ENCODE results near the gene TRIM56. TPM values are rescaled to one million over a fixed set of nuclear protein-coding genes. Genes with fewer than 3 reads are reported as not detected.
"Not testable (repeated sequence)": the region's sequence is repeated elsewhere in the genome, so short reads cannot be mapped to it uniquely, and the experiment has no call there.

Gene TRIM56
- total RNA-seq, 1 donor = 10.4 TPM

DNA sequence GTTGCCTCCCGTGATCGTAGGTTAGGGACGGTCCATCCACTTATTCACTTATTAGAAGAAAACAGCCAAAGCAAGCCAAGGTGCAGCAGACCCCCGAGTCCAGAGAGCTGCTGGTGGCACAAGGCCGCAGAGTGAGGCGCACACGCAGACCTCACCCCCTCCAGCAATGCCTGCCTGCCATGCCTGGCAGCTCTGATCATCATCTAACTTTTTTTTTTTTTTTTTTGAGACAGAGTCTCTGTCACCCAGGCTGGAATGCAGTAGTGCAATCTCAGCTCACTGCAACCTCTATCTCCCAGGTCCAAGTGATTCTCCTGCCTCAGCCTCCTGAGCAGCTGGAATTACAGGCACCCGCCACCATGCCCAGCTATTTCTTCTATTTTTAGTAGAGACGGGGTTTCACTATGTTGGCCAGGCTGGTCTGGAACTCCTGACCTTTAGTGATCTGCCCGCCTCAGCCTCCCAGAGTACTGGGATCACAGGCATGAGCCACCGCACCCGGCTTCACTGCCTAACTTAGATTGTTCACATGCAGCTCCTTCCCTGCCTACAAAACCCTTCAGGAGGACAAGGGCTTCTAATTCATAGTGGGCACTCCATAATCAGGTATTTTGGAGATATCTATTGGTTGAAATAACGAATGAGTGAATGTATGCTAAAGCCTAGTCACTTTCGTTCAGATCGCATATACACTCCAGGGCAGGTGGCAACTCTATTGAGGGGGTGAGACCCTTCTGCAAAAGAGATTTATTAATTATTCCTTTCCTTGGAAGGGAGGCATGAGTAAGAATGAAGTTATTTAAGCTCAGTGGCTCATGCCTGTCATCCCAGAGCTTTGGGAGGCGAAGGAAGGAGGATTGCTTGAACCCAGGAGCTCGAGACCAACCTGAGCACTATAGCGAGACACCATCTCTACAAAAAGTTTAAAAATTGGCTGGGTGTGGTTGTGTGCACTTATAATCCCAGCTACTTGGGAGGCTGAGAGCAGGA, 15.9 kb downstream of the TRIM56 start:
- H3K4me1 ChIP-seq (ENCODE audit: insufficient read depth, low read length) = peaks cover 12% of the 10 kb centered on the region
- H3K9me3 ChIP-seq (ENCODE audit: low read depth, low read length) = no peaks in the 10 kb centered on the region
- H3K4me3 ChIP-seq (ENCODE audit: low read length) = no peak overlapping the region
- peaks cover 9% of the 10 kb centered on the region for H3K27me3 ChIP-seq (ENCODE audit: insufficient read depth, low read length)

DNA sequence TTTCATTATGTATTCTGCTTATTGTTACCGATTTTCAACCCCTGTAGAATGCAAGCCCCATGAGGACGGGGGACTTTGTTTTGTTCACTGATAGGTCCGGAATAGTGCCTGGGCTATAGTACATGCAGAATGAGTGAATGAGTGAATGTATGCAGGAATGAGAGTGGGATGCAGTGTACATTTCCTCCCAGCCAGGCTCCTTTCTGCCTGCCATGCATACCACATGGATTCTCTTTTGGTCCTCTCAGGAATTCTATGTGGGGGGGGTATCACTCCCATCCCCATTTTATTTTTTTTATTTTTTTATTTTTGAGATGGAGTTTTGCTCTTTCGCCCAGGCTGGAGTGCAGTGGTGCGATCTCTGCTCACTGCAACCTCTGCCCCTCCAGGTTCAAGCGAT, 16.7 kb downstream of the TRIM56 start:
- H3K4me1 ChIP-seq (ENCODE audit: insufficient read depth, low read length) = peaks cover 15% of the 10 kb centered on the region
- H3K4me3 ChIP-seq (ENCODE audit: low read length) = no peak overlapping the region
- H3K27me3 ChIP-seq (ENCODE audit: insufficient read depth, low read length) = peaks cover 9% of the 10 kb centered on the region
- no peaks in the 10 kb centered on the region for H3K9me3 ChIP-seq (ENCODE audit: low read depth, low read length)

DNA sequence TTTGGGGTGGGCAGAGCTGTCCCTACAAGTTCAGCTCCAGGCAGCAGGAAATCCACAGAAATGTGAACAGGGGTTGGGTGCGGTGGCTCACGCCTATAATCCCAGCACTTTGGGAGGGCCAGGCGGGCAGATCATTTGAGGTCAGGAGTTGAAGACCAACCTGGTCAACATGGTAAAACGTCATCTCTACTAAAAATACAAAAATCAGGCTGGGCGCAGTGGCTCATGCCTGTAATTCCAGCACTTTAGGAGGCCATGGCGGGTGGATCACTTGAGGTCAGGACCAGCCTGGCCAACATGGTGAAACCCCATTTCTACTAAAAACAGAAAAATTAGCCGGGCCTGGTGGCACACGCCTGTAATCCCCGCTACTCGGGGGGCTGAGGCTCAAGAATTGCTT, 18.4 kb downstream of the TRIM56 start:
- H3K9me3 ChIP-seq (ENCODE audit: low read depth, low read length); H3K27me3 ChIP-seq (ENCODE audit: insufficient read depth, low read length); H3K4me3 ChIP-seq (ENCODE audit: low read length): not testable (repeated sequence)
- H3K4me1 ChIP-seq (ENCODE audit: insufficient read depth, low read length) = peaks cover 26% of the 10 kb centered on the region

DNA sequence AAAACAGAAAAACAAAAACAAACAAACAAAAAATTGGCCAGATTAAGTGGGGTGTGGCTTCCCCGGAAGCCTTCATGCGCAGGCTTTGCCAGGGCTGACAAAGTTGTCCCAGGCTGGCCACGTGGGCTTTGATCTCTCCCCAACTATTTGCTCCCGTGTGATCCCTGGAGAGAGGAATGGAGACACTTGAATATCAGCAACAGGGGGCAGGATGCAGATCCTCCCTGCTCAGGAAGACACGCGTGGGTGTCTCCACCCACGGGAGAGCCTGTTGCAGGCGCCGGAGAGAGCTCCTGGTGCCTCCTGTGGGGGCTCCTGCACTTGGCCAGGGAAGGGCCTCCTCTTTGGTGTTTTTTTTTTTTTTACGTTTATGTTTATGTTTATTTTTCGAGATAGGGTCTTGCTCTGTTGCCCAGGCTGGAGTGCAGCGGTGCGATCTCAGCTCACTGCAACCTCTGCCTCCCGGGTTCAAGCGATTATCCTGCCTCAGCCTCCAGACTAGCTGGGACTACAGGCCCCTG, 19.0 kb downstream of the TRIM56 start:
- H3K27me3 ChIP-seq (ENCODE audit: insufficient read depth, low read length) = peaks cover 9% of the 10 kb centered on the region
- H3K9me3 ChIP-seq (ENCODE audit: low read depth, low read length) = no peaks in the 10 kb centered on the region
- H3K4me1 ChIP-seq (ENCODE audit: insufficient read depth, low read length) = peaks cover 26% of the 10 kb centered on the region
- no peak overlapping the region for H3K4me3 ChIP-seq (ENCODE audit: low read length)

- Histone ChIP-seq H3K27me3 (ENCODE audit: insufficient read depth, low read length) (peaks cover 9% of the 10 kb centered on the region), H3K4me3 (ENCODE audit: low read length) (no peak overlapping the region), H3K4me1 (ENCODE audit: insufficient read depth, low read length) (peaks cover 21% of the 10 kb centered on the region), H3K9me3 (ENCODE audit: low read depth, low read length) (no peaks in the 10 kb centered on the region)
Observed at GRCh38 chr7:101104799-101105198, 19.5 kb downstream of the TRIM56 start.

GRCh38 chr7:101105248-101105647, 20.0 kb downstream of the TRIM56 start:
- H3K27me3 ChIP-seq (ENCODE audit: insufficient read depth, low read length); H3K9me3 ChIP-seq (ENCODE audit: low read depth, low read length); H3K4me3 ChIP-seq (ENCODE audit: low read length): not testable (repeated sequence)
- H3K4me1 ChIP-seq (ENCODE audit: insufficient read depth, low read length) = peaks cover 17% of the 10 kb centered on the region

GRCh38 chr7:101106386-101106785, 21.1 kb downstream of the TRIM56 start:
- H3K9me3 ChIP-seq (ENCODE audit: low read depth, low read length) = no peaks in the 10 kb centered on the region
- peaks cover 14% of the 10 kb centered on the region for H3K4me1 ChIP-seq (ENCODE audit: insufficient read depth, low read length)
- no peak overlapping the region for H3K4me3 ChIP-seq (ENCODE audit: low read length)
- peaks cover 4% of the 10 kb centered on the region for H3K27me3 ChIP-seq (ENCODE audit: insufficient read depth, low read length)

- Histone ChIP-seq H3K27me3 (ENCODE audit: insufficient read depth, low read length) (no peaks in the 10 kb centered on the region), H3K4me3 (ENCODE audit: low read length) (no peak overlapping the region), H3K4me1 (ENCODE audit: insufficient read depth, low read length) (peaks cover 14% of the 10 kb centered on the region), H3K9me3 (ENCODE audit: low read depth, low read length) (no peaks in the 10 kb centered on the region)
Observed at GRCh38 chr7:101108330-101108857, 23.1 kb downstream of the TRIM56 start.

DNA sequence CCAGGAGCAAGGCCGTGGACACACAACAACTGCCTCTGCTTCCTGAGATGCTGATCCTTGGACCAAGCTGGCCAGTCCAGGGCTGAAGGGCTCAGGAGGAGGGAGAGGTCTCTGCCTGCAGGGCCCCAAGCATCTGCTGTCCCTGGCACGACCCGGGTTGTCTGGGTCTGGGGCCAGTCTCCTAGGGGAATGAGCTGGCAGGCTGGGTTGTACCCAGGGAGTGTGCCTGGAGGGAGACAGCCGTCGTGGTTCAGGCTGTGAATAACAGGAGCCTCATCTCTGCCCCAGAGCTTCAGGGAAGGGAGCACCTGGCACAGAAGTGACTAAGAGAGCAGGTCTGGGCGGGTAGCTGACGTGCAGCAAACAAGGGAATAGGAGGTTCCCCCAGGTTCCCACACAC, 23.7 kb downstream of the TRIM56 start:
- Histone ChIP-seq H3K4me1 (ENCODE audit: insufficient read depth, low read length) (peaks cover 14% of the 10 kb centered on the region), H3K4me3 (ENCODE audit: low read length) (no peak overlapping the region), H3K27me3 (ENCODE audit: insufficient read depth, low read length) (no peaks in the 10 kb centered on the region), H3K9me3 (ENCODE audit: low read depth, low read length) (no peaks in the 10 kb centered on the region)

DNA sequence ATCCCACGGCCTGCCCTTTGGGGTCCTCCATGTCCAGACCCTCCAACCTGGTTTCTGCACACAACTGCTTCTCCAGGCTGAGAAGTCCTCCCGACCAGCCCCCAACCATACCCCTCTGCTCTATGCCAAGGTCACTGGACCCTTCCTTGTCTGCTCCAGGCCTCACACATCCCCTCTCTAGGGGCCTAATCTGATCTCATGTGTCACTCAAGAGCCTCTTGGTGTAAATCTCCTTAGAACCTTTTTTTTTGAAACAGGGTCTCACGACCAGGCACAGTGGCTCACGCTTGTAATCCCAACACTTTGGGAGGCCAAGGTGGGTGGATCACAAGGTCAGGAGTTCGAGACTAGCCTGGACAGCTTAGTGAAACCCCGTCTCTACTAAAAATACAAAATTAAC, 24.1 kb downstream of the TRIM56 start:
- peaks cover 14% of the 10 kb centered on the region for H3K4me1 ChIP-seq (ENCODE audit: insufficient read depth, low read length)
- H3K9me3 ChIP-seq (ENCODE audit: low read depth, low read length) = no peaks in the 10 kb centered on the region
- H3K27me3 ChIP-seq (ENCODE audit: insufficient read depth, low read length) = no peaks in the 10 kb centered on the region
- no peak overlapping the region for H3K4me3 ChIP-seq (ENCODE audit: low read length)

- Histone ChIP-seq H3K4me3 (ENCODE audit: low read length) (no peak overlapping the region), H3K9me3 (ENCODE audit: low read depth, low read length) (no peaks in the 10 kb centered on the region), H3K4me1 (ENCODE audit: insufficient read depth, low read length) (peaks cover 14% of the 10 kb centered on the region)
Observed at GRCh38 chr7:101111261-101111660, 26.0 kb downstream of the TRIM56 start.

DNA sequence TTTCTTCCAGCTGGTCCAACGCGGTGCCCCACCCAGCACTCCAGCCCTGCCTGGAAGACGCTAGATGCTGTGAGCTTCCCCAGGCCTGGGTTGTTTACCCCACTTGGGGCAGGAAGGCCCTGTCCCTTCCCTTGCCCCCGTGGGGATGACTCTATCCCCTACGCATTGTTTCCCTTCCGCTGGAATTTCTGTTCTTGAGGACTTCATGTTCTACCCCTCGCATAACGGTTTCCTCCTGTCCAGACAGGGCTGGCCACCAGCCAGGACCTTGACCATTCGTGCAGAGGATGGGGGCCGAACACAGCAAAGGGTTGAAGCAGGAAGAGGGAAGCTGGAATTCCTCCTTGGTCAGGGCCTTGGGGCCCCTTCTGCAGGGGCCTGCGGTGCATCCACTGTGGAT, 27.0 kb downstream of the TRIM56 start:
- Histone ChIP-seq H3K4me1 (ENCODE audit: insufficient read depth, low read length) (peaks cover 11% of the 10 kb centered on the region), H3K4me3 (ENCODE audit: low read length) (no peak overlapping the region), H3K9me3 (ENCODE audit: low read depth, low read length) (no peaks in the 10 kb centered on the region), H3K27me3 (ENCODE audit: insufficient read depth, low read length) (no peaks in the 10 kb centered on the region)

More at GRCh38 chr7:101111261-101111660, 26.0 kb downstream of the TRIM56 start:
- H3K27me3 ChIP-seq (ENCODE audit: insufficient read depth, low read length) = no peaks in the 10 kb centered on the region

DNA sequence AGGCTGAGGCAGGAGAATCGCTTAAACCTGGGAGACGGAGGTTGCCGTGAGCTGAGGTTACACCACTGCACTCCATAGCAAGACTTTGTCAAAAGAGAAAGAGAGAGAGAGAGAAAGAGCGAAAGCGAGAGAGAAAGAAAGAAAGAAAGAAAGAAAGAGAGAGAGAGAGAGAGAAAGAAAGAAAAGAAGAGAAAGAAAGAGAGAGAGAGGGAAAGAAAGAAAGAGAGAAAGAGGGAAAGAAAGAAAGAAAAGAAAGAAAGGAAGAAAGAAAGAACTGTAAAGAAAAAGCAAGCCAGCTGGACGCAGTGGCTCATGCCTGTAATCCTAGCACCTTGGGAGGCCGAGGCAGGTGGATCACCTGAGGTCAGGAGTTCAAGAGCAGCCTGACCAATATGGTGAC, 27.9 kb downstream of the TRIM56 start:
- not testable (repeated sequence) for H3K4me3 ChIP-seq (ENCODE audit: low read length); H3K9me3 ChIP-seq (ENCODE audit: low read depth, low read length); H3K27me3 ChIP-seq (ENCODE audit: insufficient read depth, low read length); H3K4me1 ChIP-seq (ENCODE audit: insufficient read depth, low read length)

GRCh38 chr7:101113836-101114235, 28.6 kb downstream of the TRIM56 start:
- no peak overlapping the region for H3K4me3 ChIP-seq (ENCODE audit: low read length)
- H3K27me3 ChIP-seq (ENCODE audit: insufficient read depth, low read length) = no peaks in the 10 kb centered on the region
- H3K4me1 ChIP-seq (ENCODE audit: insufficient read depth, low read length) = no peaks in the 10 kb centered on the region
- no peaks in the 10 kb centered on the region for H3K9me3 ChIP-seq (ENCODE audit: low read depth, low read length)

DNA sequence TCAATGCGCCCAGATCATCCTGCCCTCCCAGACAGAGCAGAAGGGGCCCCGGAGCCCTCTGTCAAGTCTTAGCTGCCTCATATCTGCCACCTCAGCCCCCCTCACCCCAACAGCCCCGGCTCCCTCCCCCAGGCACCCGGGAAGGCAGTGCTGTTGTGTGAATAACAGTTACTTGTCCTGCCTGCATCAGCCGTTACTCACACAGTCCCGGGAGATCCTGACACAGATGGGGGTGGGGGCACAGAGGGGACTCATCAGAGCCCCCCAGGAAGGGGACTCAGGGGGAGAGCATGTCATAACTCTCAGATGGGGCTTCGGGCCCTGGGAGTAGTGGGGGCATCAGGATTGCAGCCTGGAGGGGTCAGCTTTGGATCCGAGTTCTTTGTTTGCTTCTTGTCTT, 29.2 kb downstream of the TRIM56 start:
- H3K4me1 ChIP-seq (ENCODE audit: insufficient read depth, low read length) = no peaks in the 10 kb centered on the region
- no peaks in the 10 kb centered on the region for H3K9me3 ChIP-seq (ENCODE audit: low read depth, low read length)
- no peaks in the 10 kb centered on the region for H3K27me3 ChIP-seq (ENCODE audit: insufficient read depth, low read length)
- no peak overlapping the region for H3K4me3 ChIP-seq (ENCODE audit: low read length)

Measured in mononuclear cell (primary cell).